LHCN-M2 (cell line): ENCODE data around the gene ASF1B. TPM values are rescaled to one million over a fixed set of nuclear protein-coding genes. Genes with fewer than 3 reads are reported as not detected.

Source experiments
- DNase-seq: peaks from one replicate; pipeline ENCODE4 v3.0.0-alpha.2; 2012; ENCODE audit warnings: low read depth
- total RNA-seq: library from RNA; depleted of rRNA; stranded (reverse); fragments of >200 nt; gene quantifications from 2 replicates; pipeline ENCODE4 v1.2.3, GENCODE V29; 2014

ASF1B gene
- total RNA-seq, 1 experiment from 2014 or later: 107 TPM

DNA sequence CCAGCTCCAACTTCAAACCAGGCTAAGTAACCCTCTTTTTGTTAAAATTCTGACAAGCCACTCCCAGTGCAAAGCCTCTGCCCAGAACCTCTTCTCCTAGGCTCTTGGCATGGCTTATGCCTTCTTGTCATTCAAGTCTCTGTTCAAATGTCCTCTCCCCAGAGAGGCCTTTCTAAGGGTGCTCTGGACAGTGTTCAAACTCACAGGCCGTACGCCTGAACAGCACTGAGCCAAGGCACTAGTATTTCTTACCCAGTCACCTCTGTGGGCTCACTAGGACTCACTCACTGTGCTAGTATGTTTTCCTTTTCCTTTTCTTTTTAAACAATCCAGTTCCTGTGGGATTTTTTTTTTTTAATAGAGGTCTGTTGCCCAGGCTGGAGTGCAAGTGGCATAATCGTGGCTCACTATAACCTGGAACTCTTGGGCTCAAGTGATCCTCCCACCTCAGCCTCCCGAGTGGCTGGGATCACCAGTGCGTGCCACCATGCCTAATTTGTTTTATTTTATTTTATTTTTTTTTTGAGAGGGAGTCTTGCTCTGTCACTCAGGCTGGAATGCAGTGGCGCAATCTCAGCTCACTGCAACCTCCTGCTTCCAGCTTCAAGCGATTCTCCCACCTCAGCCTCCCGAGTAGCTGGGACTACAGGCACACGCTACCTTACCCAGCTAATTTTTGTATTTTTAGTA, 2.3 kb upstream of the ASF1B start:
- no peak for DNase-seq

DNA sequence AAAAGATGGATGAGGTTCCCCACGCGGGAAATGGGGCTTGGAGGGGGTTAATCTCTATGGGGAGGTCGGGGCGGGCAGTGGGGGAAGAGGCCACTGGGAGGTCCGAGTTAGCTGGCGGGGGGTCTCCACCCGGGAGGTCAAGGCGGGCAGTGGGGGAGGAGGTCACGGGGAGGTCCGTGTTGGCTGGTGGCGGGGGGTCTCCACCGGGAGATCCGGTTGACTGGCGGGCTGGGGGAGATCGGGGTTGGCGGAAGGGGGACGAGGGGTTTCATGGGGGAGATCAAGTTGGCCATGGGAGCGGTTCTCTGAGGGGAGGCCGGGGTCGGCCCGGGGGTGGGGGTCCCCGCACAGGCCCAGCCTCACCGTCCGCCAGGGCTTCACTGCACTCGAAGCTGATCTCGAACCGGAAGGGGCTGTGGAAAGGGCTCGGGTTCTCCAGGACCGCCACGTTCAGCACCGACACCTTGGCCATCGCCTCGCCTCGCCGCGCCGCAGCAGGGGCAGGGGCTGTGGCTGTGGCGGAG, 342 bp downstream of the ASF1B start:
- no peak for DNase-seq

DNA sequence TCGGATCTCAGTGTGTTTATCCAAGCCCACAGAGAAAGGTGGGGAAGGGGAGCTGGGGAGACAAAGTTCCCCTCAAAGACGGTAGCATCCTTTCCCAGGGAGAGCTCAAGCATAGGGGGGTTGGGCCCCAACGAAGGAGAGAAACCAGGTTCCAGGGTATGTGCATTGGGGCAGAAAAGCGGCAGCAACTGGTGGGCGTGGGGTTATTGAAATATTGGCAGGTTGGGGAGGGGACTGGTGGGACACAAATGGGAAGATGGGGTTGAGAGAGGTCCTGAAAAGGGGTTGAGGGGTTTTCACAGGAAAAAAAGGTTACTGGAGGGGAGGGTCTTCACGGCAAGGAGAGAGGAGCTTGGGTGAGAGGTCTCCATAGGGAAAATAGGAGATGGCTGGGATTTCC, 1.0 kb downstream of the ASF1B start:
- DNase-seq: no peak

DNA sequence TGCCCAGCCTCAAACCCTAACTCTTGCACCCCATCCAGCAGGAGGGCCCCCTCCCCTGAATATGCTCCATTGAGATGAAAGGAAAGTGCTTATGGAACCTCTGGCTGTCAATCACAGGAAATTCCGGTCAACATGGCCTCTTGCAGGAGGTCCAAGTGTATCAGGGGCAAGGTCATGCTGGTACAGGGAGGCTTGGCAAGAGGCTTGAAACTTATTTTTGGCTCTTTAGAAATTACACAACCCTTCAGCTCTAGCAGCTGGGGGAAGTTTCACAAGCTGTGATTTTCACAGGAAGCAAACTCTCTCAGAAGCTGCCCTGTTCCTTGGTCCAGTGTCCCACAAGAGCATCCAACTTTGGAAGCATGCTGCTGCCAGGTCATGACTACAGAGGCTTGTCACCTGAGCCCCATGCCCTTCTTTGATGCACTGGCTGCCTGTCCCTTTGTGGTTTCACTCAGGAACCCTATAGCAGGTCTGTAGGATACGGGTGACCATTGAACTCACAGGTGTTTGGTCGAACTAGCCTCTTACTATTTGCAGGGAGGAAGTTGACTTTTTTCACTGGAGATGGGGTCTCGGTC, 8.4 kb downstream of the ASF1B start:
- no peak for DNase-seq

DNA sequence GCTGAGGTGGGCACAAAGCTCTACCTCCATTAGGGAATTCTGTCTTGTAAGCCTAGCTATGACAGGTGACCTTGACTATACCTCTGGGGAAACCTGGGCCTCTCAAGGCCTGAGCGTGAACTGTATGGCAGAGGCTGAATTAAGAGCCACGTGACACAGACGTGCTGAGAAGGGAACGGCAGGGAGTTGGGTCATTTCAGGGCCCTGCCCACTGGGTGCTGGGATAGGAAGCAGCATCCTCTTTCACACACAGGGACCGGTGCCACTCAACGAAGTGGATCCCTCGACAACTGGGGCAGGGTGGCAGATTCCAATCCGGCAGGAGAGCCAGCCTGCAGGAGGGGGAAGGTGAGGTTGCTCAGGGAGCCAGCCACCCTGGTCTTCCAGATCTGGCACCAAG, 9.2 kb downstream of the ASF1B start:
- no peak for DNase-seq

DNA sequence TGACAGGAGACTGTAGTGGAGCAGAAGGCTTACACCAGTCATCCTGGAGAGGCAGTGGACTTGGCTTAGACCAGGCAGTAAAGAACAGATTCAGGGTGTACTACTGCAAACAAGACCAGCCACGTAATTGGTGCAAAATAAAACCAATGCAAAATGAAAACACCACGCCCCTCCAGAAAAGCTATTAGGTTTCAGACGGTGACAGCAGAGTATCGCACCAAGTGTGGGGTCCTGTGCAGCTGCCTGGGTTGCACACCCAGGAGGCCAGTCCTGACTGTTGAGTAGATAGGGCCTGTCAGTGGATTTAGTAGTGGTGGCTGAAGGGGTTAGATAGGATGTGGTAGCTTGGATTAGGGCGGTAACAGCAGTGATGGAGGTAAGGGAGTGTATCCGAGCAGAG, 13.5 kb downstream of the ASF1B start:
- DNase-seq: no peak

DNA sequence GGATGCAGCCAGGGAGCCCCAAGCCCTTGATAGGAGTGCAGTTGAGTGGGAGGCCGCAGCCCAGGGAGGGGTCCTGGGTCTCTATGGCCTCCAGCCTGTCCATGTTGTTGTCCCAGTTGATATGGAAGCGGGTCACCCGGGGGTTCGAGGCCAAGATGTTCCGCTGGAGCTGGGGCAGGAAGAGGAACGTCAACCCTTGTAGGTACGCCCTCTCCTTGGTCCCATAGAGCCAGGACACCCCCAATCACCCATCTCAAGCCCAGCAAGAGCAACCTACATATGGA, 15.9 kb downstream of the ASF1B start:
- no peak for DNase-seq

DNA sequence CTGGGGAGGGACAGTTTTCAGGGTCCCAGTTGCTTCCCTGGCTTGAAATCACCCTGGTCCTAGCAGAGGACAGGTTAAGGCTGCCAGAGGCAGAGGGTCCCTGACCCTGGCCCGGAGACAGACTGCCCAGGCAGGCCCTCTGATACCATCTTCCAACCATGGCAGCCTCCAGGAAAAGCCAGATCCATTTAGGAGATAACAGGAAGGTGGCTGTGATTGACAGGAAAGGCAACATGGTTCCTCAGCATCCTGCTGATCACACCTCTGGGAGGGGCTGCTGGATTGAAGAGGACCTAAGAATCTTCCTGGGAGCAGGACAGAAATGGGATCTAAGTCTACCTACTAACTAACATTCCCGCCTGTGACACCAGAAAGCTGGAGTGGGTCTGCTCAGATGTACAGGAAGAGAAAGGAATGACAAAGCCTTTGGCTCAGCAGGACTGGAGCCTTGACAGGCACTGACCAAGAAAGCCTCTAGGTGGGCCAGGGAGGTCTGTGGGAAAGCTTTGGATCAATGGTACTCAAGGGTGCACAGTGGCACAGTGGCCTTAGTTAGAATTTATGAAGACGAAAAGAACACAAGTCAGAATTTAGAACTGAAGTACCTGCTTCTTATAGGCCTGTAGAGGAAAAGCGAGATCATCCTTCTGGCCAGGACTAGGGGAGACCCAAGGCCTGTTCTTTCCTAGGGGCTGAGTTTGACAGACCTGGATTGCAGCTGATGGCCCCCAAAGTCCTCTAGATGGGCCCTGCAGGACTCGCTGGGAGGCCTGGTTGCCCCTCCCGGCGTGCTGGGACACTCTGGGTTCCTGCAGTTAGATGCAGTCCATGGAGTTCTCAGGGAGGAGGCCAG, 16.5 kb downstream of the ASF1B start:
- DNase-seq: no peak

DNA sequence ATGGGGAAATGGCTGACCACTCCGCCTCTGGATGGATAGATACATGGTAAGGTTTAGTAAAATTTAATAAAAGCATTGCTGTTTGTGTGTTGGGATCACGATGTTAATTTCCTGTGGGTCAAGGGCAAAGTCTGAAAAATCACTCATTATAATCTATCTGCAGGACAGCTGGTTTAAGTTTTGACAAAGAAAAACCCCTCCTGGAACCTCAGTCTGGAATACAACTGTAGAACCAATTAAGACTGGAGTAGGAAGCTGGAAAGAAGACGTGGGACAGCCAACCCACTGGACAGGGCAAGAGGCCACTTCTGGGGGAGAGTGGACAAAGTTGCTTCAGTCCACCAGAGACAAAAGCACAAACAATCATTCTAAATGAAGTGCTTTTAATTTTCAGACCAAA, 17.2 kb downstream of the ASF1B start:
- no peak for DNase-seq

DNA sequence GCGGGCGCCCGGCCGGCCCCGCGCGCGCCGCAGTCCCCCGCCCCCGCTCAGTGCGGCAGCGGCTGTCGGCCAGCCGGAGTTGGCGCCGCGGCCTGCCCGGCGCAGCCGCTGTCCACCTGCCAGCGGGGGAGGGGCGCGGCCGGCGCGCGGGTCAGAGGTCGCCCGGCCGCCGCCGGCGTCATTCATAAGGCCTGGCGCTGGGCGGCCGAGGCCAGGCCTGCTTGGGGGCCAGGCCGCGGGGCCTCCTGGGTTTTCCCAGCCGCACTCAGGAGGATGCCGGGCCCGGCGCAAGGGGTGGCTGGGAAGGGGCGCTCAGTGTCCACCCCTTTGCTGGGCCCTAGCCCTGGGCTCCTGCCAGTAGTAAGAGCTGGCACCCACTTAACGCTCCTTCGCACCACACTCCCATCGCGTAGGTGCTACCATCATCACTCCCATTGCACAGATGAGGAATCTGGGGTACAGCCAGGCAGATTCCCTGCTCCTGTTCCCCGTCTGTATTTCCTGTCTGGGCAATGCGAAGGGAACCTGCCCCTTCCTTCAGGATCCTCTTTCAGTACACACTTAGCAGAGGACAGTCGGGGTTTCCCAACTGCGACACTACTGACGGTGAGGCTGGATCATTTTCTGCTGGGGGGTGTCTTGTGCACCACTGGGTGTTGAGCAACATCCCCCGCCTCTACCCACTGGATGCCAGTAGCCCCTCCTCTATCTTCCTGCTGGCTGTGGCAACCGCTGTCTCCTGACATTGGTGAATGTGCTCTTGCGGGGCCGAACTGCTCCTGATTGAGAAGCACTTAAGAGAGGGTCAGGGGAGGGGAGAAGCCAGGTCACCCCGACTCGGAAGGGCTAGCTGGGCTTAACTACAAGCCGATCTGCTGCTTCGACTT, 18.0 kb downstream of the ASF1B start:
- DNase-seq: peak; percentile 66

DNA sequence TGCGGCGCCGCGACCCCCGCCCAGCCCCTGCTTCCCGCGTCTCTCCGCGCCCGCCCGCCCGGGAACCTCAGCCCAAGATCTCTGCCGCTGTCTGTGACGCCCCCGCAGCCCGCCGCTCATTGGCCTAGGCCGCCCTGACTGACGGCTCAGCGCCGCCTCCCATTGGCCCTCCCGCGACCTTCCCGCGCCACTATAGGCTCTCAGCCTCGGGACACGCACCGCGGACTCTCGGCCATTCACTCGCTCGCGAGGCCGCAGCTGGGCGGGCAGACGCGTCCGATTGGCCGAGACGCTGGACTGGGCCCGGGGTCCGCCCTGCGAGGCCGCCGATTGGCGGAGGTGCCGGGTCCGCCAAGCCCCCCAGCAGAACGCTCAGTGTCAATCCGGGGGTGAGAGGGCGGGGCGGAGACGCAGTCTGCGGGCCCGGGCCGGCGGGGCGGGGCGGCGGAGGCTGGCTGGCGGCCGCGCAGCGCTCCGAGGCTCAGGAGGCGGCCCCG, 18.7 kb downstream of the ASF1B start, which contains the start of gene PRKACA:
Gene PRKACA (minus strand): TSS at position 95 of the 497 bp plus-strand sequence. CDS start 215 bp downstream, outside the sequence.
- DNase-seq: peak; percentile 99

DNA sequence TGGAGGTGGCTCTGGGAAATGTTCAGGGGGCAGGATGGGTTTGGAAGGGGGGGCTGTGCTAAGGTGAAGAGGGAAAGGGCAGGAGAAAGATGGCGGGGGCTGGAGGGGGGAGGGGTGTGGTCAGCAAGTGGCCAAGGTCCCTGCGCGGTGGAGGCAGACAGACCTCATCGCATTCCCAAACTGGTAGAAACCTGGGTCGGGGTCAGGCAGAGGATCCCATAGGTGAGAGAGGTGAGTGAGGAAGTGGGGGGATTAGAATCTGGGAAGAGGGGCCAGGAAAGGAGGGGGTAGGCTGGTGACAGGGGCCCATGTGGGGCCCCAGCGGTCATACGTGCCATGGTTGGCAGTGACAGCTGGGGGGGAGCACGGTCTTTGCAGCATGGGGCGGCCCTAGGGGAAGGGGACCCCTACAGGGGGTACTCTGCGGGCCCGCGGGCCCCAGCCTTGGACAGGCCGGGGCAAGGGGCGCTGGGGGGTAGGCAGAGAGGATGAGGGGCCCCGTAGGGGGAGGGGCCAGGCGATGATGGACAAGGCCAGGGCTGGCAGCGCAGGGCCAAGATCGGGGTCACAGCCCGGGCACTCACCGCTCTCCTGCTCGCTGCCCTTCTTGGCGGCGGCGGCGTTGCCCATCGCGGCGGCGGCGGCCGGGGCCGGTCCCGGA, 19.3 kb downstream of the ASF1B start:
- peak; percentile 45 for DNase-seq

DNA sequence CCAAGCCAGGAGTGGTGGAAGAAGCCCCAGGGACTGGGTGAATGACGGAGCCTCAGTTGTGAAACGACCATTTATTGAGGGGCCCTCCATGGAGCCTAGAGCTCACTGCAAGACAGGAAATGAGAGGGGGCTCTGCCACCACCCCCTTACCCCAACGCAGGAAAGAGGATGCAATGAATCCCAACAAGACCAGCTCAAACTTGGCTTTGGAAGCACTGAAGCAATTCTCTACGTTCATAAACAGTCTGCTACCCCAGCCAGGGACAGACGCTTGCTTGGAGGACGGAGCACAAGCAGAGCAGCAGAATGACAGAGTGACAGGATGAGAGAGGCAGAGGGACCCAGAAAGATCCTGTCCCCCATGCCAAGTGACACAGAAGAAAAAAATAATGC, 19.9 kb downstream of the ASF1B start:
- no peak for DNase-seq

DNA sequence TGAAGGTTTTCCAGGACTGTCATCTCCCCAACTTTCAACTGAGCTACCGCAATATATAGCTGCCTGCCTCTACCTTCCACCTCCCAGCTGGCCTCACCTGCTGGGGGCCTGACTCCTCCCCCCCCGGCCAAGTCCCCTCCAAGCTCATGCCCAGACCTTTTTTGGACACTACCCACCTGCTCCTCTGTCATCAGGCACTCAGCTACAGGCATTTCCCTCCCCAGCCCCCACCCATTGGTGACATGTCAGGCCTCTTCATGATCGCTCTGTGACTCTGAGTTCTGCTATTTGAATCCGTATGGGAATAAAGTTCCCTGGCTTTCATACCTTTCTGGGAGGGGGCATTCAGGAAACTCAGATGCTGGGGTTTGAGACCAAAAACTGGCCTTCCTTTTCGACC, 20.6 kb downstream of the ASF1B start:
- no peak for DNase-seq

DNA sequence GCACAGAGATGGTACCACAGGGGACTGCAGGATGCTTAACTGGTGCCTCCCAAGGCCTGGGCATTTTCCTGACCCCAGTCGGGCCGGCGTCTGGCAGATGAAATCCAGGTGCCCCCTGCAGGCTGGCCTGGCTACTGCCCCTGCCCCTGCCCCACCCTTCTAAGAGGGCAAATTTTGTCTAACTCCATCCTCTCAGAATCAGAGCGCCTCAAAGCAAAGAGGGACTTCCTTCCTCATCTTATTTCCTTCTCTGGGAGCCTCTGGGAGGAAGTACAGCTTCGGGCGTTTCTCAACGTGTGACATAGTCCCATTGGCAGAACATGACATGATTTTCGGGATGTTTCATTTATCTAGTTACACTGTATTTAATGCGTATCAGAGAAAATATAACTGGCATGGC, 21.5 kb downstream of the ASF1B start:
- DNase-seq: no peak

DNA sequence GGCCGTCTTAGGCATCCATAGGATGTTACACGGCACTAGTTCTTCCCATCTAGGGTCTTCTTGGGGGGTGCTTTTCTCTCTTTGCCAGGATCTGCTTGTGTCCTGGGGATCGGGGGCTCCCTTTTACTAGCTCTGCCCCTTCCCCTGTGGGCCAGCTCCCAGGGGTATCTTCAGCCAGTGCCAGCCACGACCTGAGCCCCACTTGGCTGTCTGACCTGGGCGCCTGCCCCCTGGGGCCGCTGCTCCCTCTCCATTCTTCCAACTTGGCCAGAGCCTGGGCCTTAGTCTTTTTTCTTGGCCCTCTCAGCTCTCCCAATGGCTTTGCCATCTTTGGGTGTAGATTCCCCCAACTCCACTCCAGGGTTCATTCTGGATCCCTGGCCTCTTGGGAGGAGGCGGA, 21.9 kb downstream of the ASF1B start:
- DNase-seq: no peak

DNA sequence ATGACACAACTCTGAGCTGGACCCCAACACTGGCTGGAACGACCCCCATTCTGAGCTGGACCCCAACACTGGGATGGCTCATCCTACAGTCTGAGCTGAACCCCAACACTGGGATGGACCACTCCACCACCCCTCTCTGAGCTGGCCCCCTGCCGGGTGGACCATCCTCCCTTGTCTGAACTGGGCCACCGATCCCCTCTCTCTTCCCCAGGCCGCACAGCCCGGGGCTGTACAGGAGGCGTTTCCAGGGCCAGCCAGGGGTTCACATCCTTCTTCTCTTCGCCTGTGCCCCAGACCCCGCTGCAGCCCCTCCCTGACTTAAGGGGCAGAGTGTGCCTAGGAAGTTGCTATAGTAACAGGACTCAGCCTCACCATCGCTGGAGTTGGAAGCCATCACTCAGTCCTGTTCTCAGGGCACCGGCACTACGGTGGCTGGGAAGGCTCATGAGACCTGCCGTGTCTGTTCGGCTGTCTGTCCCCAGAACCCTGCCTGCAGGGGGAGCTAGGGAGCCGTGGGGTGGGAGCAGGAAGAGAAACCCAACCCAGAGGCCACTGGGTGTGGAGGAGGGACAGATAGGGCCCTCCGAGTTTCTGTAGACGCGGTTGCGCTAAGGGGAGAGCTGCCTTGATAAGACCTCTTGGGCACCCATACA, 22.5 kb downstream of the ASF1B start:
- DNase-seq: no peak

DNA sequence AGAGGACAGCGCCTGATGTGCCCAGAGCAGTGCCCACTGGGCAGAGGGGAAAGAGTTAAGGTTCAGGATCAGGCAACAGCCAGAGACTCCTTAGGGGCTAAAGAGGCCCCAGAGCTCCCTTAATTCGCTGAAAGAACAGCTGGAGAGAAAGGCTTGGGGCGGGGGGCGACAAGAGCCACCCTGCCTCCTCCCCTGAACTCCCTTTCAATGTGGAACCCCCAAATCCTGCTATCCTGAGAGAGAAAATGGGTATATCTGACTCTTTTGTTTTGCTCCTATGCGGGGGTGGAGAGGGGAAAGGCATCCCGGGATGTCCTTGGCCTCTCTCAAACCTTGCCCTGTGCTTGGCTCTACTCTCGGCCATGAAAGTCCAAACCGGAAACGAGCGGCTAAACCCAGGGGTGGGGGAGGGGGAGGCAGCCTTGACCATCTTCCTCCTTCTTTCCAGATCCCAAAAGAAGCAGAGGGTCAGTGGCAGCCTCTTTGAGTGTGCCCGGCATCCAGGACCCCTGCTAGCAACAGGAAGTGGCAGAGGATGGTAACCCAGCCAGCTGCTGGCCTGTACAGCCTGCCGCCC, 23.5 kb downstream of the ASF1B start:
- DNase-seq: peak; percentile 35

DNA sequence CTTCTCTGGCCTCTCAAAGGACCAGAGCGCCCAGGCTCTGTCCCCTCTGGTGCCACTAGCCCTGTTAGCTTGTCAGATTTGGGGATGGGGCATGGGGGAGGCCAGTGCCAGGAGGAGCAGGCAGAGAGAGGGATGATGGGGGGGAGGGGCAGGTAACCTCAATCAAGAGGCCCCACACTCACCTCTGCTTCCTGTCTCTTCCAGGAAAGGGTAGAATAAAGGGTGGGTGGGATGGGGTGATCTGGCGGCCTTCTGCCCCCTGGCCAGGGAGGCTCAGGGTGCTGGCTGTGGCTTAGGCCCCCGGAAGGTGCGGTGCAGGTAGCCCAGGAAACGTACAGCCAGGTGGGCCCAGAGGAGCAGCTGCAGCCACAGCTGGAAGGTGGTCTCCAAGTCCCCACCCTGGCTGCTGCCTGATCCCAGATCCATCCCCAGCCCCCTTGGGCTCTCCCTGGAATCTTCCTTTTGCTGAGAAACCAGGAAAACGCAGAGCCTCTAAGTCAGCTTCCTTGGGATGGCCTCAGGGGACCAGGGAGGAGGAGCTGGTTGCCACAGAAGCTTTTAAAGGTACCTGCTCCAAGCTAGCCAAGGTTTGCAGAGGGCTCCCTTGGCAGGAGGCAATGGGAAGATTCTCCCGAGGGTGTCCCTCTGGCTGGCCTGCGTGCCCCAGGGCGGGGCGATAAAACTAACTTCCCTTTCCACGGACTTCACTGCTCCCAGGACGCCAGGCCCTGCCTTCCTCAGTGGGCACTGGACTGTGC, 24.2 kb downstream of the ASF1B start:
- no peak for DNase-seq
